HEK293 (cell line): ENCODE results near the gene PRPF31.

Experiments
- CTCF ChIA-PET: fragments of 350-600 bp; formaldehyde crosslinking; extraction: SDS; loops from one replicate; lab custom pipeline; 2021; ENCODE audit warnings: antibody characterized with exemption; lab: Yijun Ruan, JAX
- POLR2A ChIA-PET: fragments of 300-600 bp; formaldehyde crosslinking; extraction: SDS; loops from one replicate; lab custom pipeline; 2020; ENCODE audit warnings: antibody characterized with exemption, inconsistent platforms; lab: Yijun Ruan, JAX
- H3K27ac ChIP-seq: fragments of 200-500 bp; sonication (Bioruptor generic); 2 replicates; pipeline ENCODE4 v1.5.1; 2014; ENCODE audit warnings: low read depth, low read length, control low read depth, inconsistent platforms; ENCODE audit errors: extremely low read depth
- H3K36me3 ChIP-seq, 2 experiments: fragments of 200-500 bp in 1 of 2; sonication (Bioruptor generic) in 1 of 2; 1 replicate in 1 of 2; 2 replicates in 1 of 2; pipeline ENCODE4 v1.5.1; 2014 to 2017; ENCODE audit warnings: inconsistent platforms in 2 of 2, low read length in 2 of 2; ENCODE audit not compliant: control insufficient read depth in 2 of 2, insufficient read depth in 1 of 2
- H3K4me1 ChIP-seq: fragments of 200-500 bp; sonication (Bioruptor generic); 2 replicates; pipeline ENCODE4 v1.5.1; 2014; ENCODE audit warnings: mild to moderate bottlenecking, low read length, inconsistent platforms; ENCODE audit not compliant: control insufficient read depth, insufficient read depth
- H3K4me3 ChIP-seq: 2 replicates; pipeline ENCODE4 v1.5.1; 2011; ENCODE audit warnings: low read depth, mild to moderate bottlenecking, control low read depth, low read length, moderate library complexity
- H3K9me3 ChIP-seq: fragments of 200-500 bp; sonication (Bioruptor generic); 2 replicates; pipeline ENCODE4 v1.5.1; 2014; ENCODE audit warnings: low read depth, low read length, inconsistent platforms; ENCODE audit not compliant: control insufficient read depth, insufficient read depth
- GLI2 ChIP-seq: fragments of 450-650 bp; formaldehyde crosslinking; IDR thresholded peaks from 2 replicates; pipeline ENCODE4; 2017; ENCODE audit warnings: missing biosample characterization, missing genetic modification characterization, low read depth, borderline replicate concordance
- HOXA7 ChIP-seq: sonication (generic); formaldehyde crosslinking; IDR thresholded peaks from 2 replicates; pipeline ENCODE4 v1.8.1; 2022; ENCODE audit warnings: missing genetic modification reagents, borderline replicate concordance
- KLF7 ChIP-seq: fragments of 450-650 bp; formaldehyde crosslinking; IDR thresholded peaks from 2 replicates; pipeline ENCODE4 v1.5.1; 2016; ENCODE audit warnings: missing biosample characterization, missing genetic modification characterization, borderline replicate concordance
- ZBTB21 ChIP-seq: fragments of 450-650 bp; formaldehyde crosslinking; IDR thresholded peaks from 2 replicates; pipeline ENCODE4 v1.5.1; 2017; ENCODE audit warnings: missing biosample characterization, missing genetic modification characterization
- ZFP41 ChIP-seq: fragments of 450-650 bp; formaldehyde crosslinking; IDR thresholded peaks from 2 replicates; pipeline ENCODE4 v1.5.1; 2016; ENCODE audit warnings: missing biosample characterization, missing genetic modification characterization, borderline replicate concordance
- ZNF174 ChIP-seq: fragments of 450-650 bp; formaldehyde crosslinking; IDR thresholded peaks from 2 replicates; pipeline ENCODE4 v1.5.0; 2017; ENCODE audit warnings: missing biosample characterization, mild to moderate bottlenecking, missing genetic modification characterization
- ZNF311 ChIP-seq: fragments of 450-650 bp; formaldehyde crosslinking; IDR thresholded peaks from 2 replicates; pipeline ENCODE4 v1.5.1; 2017; ENCODE audit warnings: missing biosample characterization, missing genetic modification characterization, borderline replicate concordance
- ZNF324 ChIP-seq: fragments of 450-650 bp; formaldehyde crosslinking; IDR thresholded peaks from 2 replicates; pipeline ENCODE4 v1.5.1; 2016; ENCODE audit warnings: missing biosample characterization, missing genetic modification characterization
- ZNF335 ChIP-seq: fragments of 450-650 bp; formaldehyde crosslinking; conservative IDR thresholded peaks from 2 replicates; pipeline ENCODE4 v1.5.1; 2016; ENCODE audit warnings: missing biosample characterization, missing genetic modification characterization
- ZNF354C ChIP-seq: fragments of 450-650 bp; formaldehyde crosslinking; IDR thresholded peaks from 2 replicates; pipeline ENCODE4 v1.5.1; 2016; ENCODE audit warnings: missing biosample characterization, missing genetic modification characterization, low read depth, borderline replicate concordance
- ZNF416 ChIP-seq: fragments of 450-650 bp; formaldehyde crosslinking; IDR thresholded peaks from 2 replicates; pipeline ENCODE4 v1.5.1; 2016; ENCODE audit warnings: missing biosample characterization, missing genetic modification characterization
- ZNF510 ChIP-seq: fragments of 450-650 bp; formaldehyde crosslinking; IDR thresholded peaks from 2 replicates; pipeline ENCODE4 v1.5.1; 2018; ENCODE audit warnings: mild to moderate bottlenecking, missing genetic modification characterization, missing biosample characterization; ENCODE audit not compliant: insufficient replicate concordance
- ZNF560 ChIP-seq: fragments of 450-650 bp; formaldehyde crosslinking; IDR thresholded peaks from 2 replicates; pipeline ENCODE4 v1.5.1; 2017; ENCODE audit warnings: missing biosample characterization, missing genetic modification characterization, borderline replicate concordance
- ZNF664 ChIP-seq: fragments of 450-650 bp; formaldehyde crosslinking; IDR thresholded peaks from 2 replicates; pipeline ENCODE4 v1.5.1; 2016; ENCODE audit warnings: missing biosample characterization, missing genetic modification characterization
- ZNF707 ChIP-seq: fragments of 450-650 bp; formaldehyde crosslinking; IDR thresholded peaks from 2 replicates; pipeline ENCODE4 v1.5.1; 2016; ENCODE audit warnings: missing biosample characterization, missing genetic modification characterization
- TF ChIP-seq, protein P1 (sequence below): fragments of 450-650 bp; formaldehyde crosslinking; IDR thresholded peaks from 2 replicates; pipeline ENCODE4 v1.5.1; 2016; ENCODE audit warnings: missing biosample characterization, missing genetic modification characterization
- TF ChIP-seq, protein P2 (sequence below): fragments of 450-650 bp; formaldehyde crosslinking; IDR thresholded peaks from 2 replicates; pipeline ENCODE4 v1.5.0; 2017; ENCODE audit warnings: missing biosample characterization, missing genetic modification characterization, borderline replicate concordance
- TF ChIP-seq, protein P3 (sequence below): fragments of 450-650 bp; formaldehyde crosslinking; IDR thresholded peaks from 2 replicates; pipeline ENCODE4 v1.5.1; 2016; ENCODE audit warnings: missing biosample characterization, missing genetic modification characterization
- TF ChIP-seq, protein P4 (sequence below): fragments of 450-650 bp; IDR thresholded peaks from 2 replicates; pipeline ENCODE4 v1.5.1; 2018; ENCODE audit warnings: missing biosample characterization, mild to moderate bottlenecking, missing genetic modification characterization
- TF ChIP-seq, protein P5 (sequence below): fragments of 450-650 bp; formaldehyde crosslinking; IDR thresholded peaks from 2 replicates; pipeline ENCODE4 v1.5.1; 2017; ENCODE audit warnings: missing biosample characterization, missing genetic modification characterization
- TF ChIP-seq, protein P6 (sequence below): fragments of 450-650 bp; formaldehyde crosslinking; IDR thresholded peaks from 2 replicates; pipeline ENCODE4 v1.5.1; 2016; ENCODE audit warnings: missing biosample characterization, missing genetic modification characterization

The PRPF31 gene

DNA sequence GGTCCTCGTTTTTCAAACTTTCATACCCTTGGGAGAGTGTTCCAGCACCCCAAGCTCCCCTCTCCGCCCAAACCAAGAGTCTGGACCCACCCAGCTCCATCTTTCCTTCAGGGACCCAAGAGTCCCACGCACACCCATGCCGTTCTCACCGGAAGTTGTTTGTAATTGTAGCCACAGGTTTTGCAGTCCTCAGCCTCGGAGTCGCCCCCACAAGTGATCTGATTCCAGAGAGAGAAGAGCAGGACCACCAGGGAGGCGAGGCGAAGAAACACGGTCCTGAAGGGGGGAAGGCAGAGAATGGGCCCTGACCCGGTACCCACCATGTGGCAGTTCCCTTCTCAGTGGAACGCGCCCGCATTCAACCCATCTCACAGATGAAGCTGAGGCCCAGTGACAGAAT, 47.3 kb downstream of the PRPF31 start (continued):
- TF ChIP-seq, protein P1, sequence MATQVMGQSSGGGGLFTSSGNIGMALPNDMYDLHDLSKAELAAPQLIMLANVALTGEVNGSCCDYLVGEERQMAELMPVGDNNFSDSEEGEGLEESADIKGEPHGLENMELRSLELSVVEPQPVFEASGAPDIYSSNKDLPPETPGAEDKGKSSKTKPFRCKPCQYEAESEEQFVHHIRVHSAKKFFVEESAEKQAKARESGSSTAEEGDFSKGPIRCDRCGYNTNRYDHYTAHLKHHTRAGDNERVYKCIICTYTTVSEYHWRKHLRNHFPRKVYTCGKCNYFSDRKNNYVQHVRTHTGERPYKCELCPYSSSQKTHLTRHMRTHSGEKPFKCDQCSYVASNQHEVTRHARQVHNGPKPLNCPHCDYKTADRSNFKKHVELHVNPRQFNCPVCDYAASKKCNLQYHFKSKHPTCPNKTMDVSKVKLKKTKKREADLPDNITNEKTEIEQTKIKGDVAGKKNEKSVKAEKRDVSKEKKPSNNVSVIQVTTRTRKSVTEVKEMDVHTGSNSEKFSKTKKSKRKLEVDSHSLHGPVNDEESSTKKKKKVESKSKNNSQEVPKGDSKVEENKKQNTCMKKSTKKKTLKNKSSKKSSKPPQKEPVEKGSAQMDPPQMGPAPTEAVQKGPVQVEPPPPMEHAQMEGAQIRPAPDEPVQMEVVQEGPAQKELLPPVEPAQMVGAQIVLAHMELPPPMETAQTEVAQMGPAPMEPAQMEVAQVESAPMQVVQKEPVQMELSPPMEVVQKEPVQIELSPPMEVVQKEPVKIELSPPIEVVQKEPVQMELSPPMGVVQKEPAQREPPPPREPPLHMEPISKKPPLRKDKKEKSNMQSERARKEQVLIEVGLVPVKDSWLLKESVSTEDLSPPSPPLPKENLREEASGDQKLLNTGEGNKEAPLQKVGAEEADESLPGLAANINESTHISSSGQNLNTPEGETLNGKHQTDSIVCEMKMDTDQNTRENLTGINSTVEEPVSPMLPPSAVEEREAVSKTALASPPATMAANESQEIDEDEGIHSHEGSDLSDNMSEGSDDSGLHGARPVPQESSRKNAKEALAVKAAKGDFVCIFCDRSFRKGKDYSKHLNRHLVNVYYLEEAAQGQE (tag by site-specific recombination): no peak
- TF ChIP-seq ZNF707 (tag by site-specific recombination) (no peak), ZNF311 (tag by site-specific recombination) (no peak), ZNF174 (tag by site-specific recombination) (no peak), KLF7 (tag by site-specific recombination) (no peak), ZNF416 (tag by site-specific recombination) (no peak), ZFP41 (tag by site-specific recombination) (no peak), ZNF510 (no peak)
- TF ChIP-seq, protein P2, sequence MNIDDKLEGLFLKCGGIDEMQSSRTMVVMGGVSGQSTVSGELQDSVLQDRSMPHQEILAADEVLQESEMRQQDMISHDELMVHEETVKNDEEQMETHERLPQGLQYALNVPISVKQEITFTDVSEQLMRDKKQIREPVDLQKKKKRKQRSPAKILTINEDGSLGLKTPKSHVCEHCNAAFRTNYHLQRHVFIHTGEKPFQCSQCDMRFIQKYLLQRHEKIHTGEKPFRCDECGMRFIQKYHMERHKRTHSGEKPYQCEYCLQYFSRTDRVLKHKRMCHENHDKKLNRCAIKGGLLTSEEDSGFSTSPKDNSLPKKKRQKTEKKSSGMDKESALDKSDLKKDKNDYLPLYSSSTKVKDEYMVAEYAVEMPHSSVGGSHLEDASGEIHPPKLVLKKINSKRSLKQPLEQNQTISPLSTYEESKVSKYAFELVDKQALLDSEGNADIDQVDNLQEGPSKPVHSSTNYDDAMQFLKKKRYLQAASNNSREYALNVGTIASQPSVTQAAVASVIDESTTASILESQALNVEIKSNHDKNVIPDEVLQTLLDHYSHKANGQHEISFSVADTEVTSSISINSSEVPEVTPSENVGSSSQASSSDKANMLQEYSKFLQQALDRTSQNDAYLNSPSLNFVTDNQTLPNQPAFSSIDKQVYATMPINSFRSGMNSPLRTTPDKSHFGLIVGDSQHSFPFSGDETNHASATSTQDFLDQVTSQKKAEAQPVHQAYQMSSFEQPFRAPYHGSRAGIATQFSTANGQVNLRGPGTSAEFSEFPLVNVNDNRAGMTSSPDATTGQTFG: no peak
- TF ChIP-seq, protein P3, sequence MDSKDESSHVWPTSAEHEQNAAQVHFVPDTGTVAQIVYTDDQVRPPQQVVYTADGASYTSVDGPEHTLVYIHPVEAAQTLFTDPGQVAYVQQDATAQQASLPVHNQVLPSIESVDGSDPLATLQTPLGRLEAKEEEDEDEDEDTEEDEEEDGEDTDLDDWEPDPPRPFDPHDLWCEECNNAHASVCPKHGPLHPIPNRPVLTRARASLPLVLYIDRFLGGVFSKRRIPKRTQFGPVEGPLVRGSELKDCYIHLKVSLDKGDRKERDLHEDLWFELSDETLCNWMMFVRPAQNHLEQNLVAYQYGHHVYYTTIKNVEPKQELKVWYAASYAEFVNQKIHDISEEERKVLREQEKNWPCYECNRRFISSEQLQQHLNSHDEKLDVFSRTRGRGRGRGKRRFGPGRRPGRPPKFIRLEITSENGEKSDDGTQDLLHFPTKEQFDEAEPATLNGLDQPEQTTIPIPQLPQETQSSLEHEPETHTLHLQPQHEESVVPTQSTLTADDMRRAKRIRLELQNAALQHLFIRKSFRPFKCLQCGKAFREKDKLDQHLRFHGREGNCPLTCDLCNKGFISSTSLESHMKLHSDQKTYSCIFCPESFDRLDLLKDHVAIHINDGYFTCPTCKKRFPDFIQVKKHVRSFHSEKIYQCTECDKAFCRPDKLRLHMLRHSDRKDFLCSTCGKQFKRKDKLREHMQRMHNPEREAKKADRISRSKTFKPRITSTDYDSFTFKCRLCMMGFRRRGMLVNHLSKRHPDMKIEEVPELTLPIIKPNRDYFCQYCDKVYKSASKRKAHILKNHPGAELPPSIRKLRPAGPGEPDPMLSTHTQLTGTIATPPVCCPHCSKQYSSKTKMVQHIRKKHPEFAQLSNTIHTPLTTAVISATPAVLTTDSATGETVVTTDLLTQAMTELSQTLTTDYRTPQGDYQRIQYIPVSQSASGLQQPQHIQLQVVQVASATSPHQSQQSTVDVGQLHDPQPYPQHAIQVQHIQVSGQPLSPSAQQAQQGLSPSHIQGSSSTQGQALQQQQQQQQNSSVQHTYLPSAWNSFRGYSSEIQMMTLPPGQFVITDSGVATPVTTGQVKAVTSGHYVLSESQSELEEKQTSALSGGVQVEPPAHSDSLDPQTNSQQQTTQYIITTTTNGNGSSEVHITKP: no peak
- TF ChIP-seq, all 188 proteins: peak for 0

DNA sequence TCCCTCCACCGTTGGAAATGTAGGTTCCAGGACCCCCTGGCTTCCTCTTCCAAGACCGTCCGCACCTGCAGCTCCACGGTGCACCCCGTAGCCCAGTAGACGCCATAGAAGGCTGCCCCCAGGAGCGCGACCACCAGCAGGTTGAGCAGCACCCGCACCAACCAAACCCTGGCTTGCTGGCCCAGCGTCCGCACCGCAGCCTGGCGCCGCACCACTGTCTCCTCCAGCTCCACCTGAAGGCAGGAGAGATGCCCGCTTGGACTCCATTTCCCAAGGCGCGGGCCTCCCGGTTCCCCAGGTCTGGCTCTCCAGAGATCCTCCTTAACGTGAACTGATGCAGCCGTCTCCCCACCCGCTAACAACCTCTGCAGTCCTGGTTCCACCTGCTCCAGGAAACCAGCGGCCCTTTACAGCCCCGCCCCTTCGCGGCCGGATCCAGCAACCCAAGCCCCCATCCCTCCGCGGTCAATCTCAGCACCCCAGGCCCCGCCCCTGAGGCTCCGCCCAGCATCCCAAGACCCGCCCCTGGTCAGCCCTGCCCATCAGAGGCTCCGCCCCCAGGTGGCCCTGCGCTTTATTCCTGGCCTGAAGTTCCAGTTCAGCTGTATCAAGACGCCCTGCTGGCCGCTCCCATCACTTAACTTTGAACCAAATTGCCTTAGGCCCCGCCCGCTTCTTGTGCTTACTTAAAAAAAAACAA, 49.0 kb downstream of the PRPF31 start:
- ChIA-PET CTCF (interaction anchor here (0.6 kb wide), 2 partner anchors 10 to 21 kb away, joined by 3 read pairs; no protein-coding TSS in a partner anchor), POLR2A (interaction anchor here (1.0 to 3.6 kb wide), 2 partner anchors 25 to 27 kb away, joined by 3 to 17 read pairs; partner anchors contain the start of genes CNOT3 and MBOAT7)
- no peak overlapping the region for H3K27ac ChIP-seq
- H3K4me1 ChIP-seq: no peaks in the 10 kb centered on the region
- H3K4me3 ChIP-seq: no peak overlapping the region
- no peaks in the 10 kb centered on the region for H3K36me3 ChIP-seq
- no peaks in the 10 kb centered on the region for H3K9me3 ChIP-seq
- TF ChIP-seq, protein P4, sequence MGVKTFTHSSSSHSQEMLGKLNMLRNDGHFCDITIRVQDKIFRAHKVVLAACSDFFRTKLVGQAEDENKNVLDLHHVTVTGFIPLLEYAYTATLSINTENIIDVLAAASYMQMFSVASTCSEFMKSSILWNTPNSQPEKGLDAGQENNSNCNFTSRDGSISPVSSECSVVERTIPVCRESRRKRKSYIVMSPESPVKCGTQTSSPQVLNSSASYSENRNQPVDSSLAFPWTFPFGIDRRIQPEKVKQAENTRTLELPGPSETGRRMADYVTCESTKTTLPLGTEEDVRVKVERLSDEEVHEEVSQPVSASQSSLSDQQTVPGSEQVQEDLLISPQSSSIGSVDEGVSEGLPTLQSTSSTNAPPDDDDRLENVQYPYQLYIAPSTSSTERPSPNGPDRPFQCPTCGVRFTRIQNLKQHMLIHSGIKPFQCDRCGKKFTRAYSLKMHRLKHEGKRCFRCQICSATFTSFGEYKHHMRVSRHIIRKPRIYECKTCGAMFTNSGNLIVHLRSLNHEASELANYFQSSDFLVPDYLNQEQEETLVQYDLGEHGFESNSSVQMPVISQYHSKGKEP (tag by site-specific recombination): no peak
- TF ChIP-seq, protein P5, sequence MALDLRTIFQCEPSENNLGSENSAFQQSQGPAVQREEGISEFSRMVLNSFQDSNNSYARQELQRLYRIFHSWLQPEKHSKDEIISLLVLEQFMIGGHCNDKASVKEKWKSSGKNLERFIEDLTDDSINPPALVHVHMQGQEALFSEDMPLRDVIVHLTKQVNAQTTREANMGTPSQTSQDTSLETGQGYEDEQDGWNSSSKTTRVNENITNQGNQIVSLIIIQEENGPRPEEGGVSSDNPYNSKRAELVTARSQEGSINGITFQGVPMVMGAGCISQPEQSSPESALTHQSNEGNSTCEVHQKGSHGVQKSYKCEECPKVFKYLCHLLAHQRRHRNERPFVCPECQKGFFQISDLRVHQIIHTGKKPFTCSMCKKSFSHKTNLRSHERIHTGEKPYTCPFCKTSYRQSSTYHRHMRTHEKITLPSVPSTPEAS (tag by site-specific recombination): no peak
- TF ChIP-seq ZNF560 (tag by site-specific recombination): no peak
- no peak for TF ChIP-seq HOXA7 (CRISPR knock-in tag)
- no peak for TF ChIP-seq ZNF664 (tag by site-specific recombination)
- TF ChIP-seq ZNF335 (tag by site-specific recombination): no peak
- TF ChIP-seq ZBTB21: no peak
- TF ChIP-seq ZNF324: no peak
- TF ChIP-seq GLI2 (tag by site-specific recombination): no peak
- TF ChIP-seq, protein P6, sequence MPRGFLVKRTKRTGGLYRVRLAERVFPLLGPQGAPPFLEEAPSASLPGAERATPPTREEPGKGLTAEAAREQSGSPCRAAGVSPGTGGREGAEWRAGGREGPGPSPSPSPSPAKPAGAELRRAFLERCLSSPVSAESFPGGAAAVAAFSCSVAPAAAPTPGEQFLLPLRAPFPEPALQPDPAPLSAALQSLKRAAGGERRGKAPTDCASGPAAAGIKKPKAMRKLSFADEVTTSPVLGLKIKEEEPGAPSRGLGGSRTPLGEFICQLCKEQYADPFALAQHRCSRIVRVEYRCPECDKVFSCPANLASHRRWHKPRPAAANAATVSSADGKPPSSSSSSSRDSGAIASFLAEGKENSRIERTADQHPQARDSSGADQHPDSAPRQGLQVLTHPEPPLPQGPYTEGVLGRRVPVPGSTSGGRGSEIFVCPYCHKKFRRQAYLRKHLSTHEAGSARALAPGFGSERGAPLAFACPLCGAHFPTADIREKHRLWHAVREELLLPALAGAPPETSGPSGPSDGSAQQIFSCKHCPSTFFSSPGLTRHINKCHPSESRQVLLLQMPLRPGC: no peak
- TF ChIP-seq ZNF354C (tag by site-specific recombination): no peak
